ENCODE measurements around the gene AGO1.
"Not testable (repeated sequence)": the region's sequence is repeated elsewhere in the genome, so short reads cannot be mapped to it uniquely, and the experiment has no call there.

The AGO1 gene

GRCh38 chr1:35866991-35867390 is 16.0 kb upstream of the AGO1 start:
- H3K4me3 ChIP-seq (IDR thresholded peaks at IDR 0.05; ENCODE audit: insufficient read depth, low read depth, low read length), result no peak overlapping the region
- no peaks in the 10 kb centered on the region for H3K27me3 ChIP-seq (ENCODE audit: insufficient read depth, low read depth)
- no peak for TF ChIP-seq CTCF (conservative IDR thresholded peaks at IDR 0.05; ENCODE audit: low read depth, low read length)
- no peaks in the 10 kb centered on the region for H4K20me1 ChIP-seq (ENCODE audit: insufficient read depth)
- no peak overlapping the region for H3K27ac ChIP-seq
- H3K9ac ChIP-seq, result no peak overlapping the region
- no peaks in the 10 kb centered on the region for H3K79me2 ChIP-seq (ENCODE audit: insufficient read depth, low read depth)
- no peaks in the 10 kb centered on the region for H3K4me1 ChIP-seq (ENCODE audit: low read depth, poor library complexity, severe bottlenecking)
- no peak overlapping the region for H2AFZ ChIP-seq (ENCODE audit: low read depth)
- no peak overlapping the region for H3K4me2 ChIP-seq
- no peaks in the 10 kb centered on the region for H3K36me3 ChIP-seq (ENCODE audit: insufficient read depth)

- H3K36me3 ChIP-seq (ENCODE audit: insufficient read depth); H3K27me3 ChIP-seq (ENCODE audit: insufficient read depth, low read depth); H3K4me1 ChIP-seq (ENCODE audit: low read depth, poor library complexity, severe bottlenecking); H3K79me2 ChIP-seq (ENCODE audit: insufficient read depth, low read depth); H3K4me2 ChIP-seq; H2AFZ ChIP-seq (ENCODE audit: low read depth); H4K20me1 ChIP-seq (ENCODE audit: insufficient read depth); H3K9ac ChIP-seq; H3K4me3 ChIP-seq (IDR thresholded peaks at IDR 0.05; ENCODE audit: insufficient read depth, low read depth, low read length); H3K27ac ChIP-seq: not testable (repeated sequence)
Measured at GRCh38 chr1:35869245-35869950, 13.6 kb upstream of the AGO1 start.

- Histone ChIP-seq H3K36me3 (ENCODE audit: insufficient read depth) (no peaks in the 10 kb centered on the region), H3K4me3 (IDR thresholded peaks at IDR 0.05; ENCODE audit: insufficient read depth, low read depth, low read length) (no peak overlapping the region), H3K4me1 (ENCODE audit: low read depth, poor library complexity, severe bottlenecking) (peaks cover 7% of the 10 kb centered on the region), H3K27ac (no peak overlapping the region), H2AFZ (ENCODE audit: low read depth) (no peak overlapping the region), H3K27me3 (ENCODE audit: insufficient read depth, low read depth) (no peaks in the 10 kb centered on the region), H4K20me1 (ENCODE audit: insufficient read depth) (no peaks in the 10 kb centered on the region), H3K4me2 (no peak overlapping the region), H3K79me2 (ENCODE audit: insufficient read depth, low read depth) (no peaks in the 10 kb centered on the region), H3K9ac (no peak overlapping the region)
- TF ChIP-seq CTCF (conservative IDR thresholded peaks at IDR 0.05; ENCODE audit: low read depth, low read length), result no peak
Measured at GRCh38 chr1:35870651-35871309, 12.2 kb upstream of the AGO1 start.

GRCh38 chr1:35873243-35873750 is 9.7 kb upstream of the AGO1 start:
- Histone ChIP-seq H3K9ac (no peak overlapping the region), H3K4me1 (ENCODE audit: low read depth, poor library complexity, severe bottlenecking) (peaks cover 7% of the 10 kb centered on the region), H3K27ac (no peak overlapping the region), H4K20me1 (ENCODE audit: insufficient read depth) (no peaks in the 10 kb centered on the region), H3K4me2 (no peak overlapping the region), H3K36me3 (ENCODE audit: insufficient read depth) (no peaks in the 10 kb centered on the region), H3K27me3 (ENCODE audit: insufficient read depth, low read depth) (no peaks in the 10 kb centered on the region), H3K79me2 (ENCODE audit: insufficient read depth, low read depth) (no peaks in the 10 kb centered on the region), H2AFZ (ENCODE audit: low read depth) (no peak overlapping the region), H3K4me3 (IDR thresholded peaks at IDR 0.05; ENCODE audit: insufficient read depth, low read depth, low read length) (no peak overlapping the region)
- no peak for TF ChIP-seq CTCF (conservative IDR thresholded peaks at IDR 0.05; ENCODE audit: low read depth, low read length)

- not testable (repeated sequence) for H3K79me2 ChIP-seq (ENCODE audit: insufficient read depth, low read depth); H4K20me1 ChIP-seq (ENCODE audit: insufficient read depth); H3K36me3 ChIP-seq (ENCODE audit: insufficient read depth); H3K4me3 ChIP-seq (IDR thresholded peaks at IDR 0.05; ENCODE audit: insufficient read depth, low read depth, low read length); H2AFZ ChIP-seq (ENCODE audit: low read depth); H3K27me3 ChIP-seq (ENCODE audit: insufficient read depth, low read depth); H3K4me1 ChIP-seq (ENCODE audit: low read depth, poor library complexity, severe bottlenecking); H3K9ac ChIP-seq; H3K4me2 ChIP-seq; H3K27ac ChIP-seq
Measured at GRCh38 chr1:35874115-35874514, 8.9 kb upstream of the AGO1 start.
